Peyer's patch (tissue), 4 donors: Measurements from ENCODE around the gene HSPA4. TPM values are rescaled to one million over a fixed set of nuclear protein-coding genes. Genes with fewer than 3 reads are reported as not detected.

Experiments
- DNase-seq, 3 donors: peaks; one replicate each; pipeline ENCODE4 v3.0.0-alpha.2; 2017 to 2019
- H3K27ac ChIP-seq, 4 donors: fragments of 200-600 bp; sonication (generic); one replicate each; pipeline ENCODE4 v1.5.1; 2016 to 2019
- H3K27me3 ChIP-seq, 2 donors: fragments of 200-600 bp; sonication (generic); one replicate each; pipeline ENCODE4 v1.5.1; 2019
- H3K36me3 ChIP-seq, 3 donors: fragments of 200-600 bp; sonication (generic); one replicate each; pipeline ENCODE4 v1.5.1; 2016 to 2019
- H3K4me1 ChIP-seq, 4 donors: fragments of 200-600 bp; sonication (generic); one replicate each; pipeline ENCODE4 v1.5.1; 2016 to 2019
- H3K4me3 ChIP-seq, 4 donors: fragments of 200-600 bp; sonication (generic); 1 replicate in 3 of 4; 2 replicates in 1 of 4; pipeline ENCODE4 v1.5.1; 2016 to 2019; ENCODE audit warnings: mild to moderate bottlenecking in 1 of 4
- H3K9me3 ChIP-seq, 4 donors: fragments of 200-600 bp; sonication (generic); one replicate each; pipeline ENCODE4 v1.5.1; 2016 to 2019; ENCODE audit warnings: mild to moderate bottlenecking in 1 of 4
- CTCF ChIP-seq, 6 experiments: fragments of 450-650 bp in 4 of 6; fragments of 200-600 bp in 2 of 6; sonication (generic) in 1 of 6; IDR thresholded peaks; one replicate each; pipeline ENCODE4 v1.5.1; 2017 to 2019; ENCODE audit warnings: antibody characterized with exemption in 6 of 6, mild to moderate bottlenecking in 3 of 6, moderate library complexity in 1 of 6
- POLR2A ChIP-seq, 2 donors: fragments of 450-650 bp; IDR thresholded peaks; one replicate each; pipeline ENCODE4 v1.5.1; 2017; ENCODE audit warnings: antibody characterized with exemption in 2 of 2, mild to moderate bottlenecking in 2 of 2, moderate library complexity in 2 of 2
- total RNA-seq, 4 donors: library from RNA; depleted of rRNA; stranded (reverse); fragments of >200 nt; gene quantifications; one replicate each; pipeline ENCODE4 v1.1.0, GENCODE V29; 2016

The HSPA4 gene
- total RNA-seq, 4 donors from 2014 or later: 18.0 to 78.4 (median 41.4) TPM

GRCh38 chr5:133144245-133144981 lies 92.6 kb downstream of the HSPA4 start:
- H3K27ac ChIP-seq: no peak overlapping the region
- H3K36me3 ChIP-seq: no peaks in the 10 kb centered on the region
- DNase-seq: no peak
- no peaks in the 10 kb centered on the region for H3K4me1 ChIP-seq
- no peaks in the 10 kb centered on the region for H3K9me3 ChIP-seq
- TF ChIP-seq CTCF (IDR thresholded peaks at IDR 0.05) (no peak), POLR2A (IDR thresholded peaks at IDR 0.05) (no peak)
- no peaks in the 10 kb centered on the region for H3K27me3 ChIP-seq
- H3K4me3 ChIP-seq: no peak overlapping the region

GRCh38 chr5:133145436-133146170 lies 93.8 kb downstream of the HSPA4 start:
- Histone ChIP-seq H3K27me3 (no peaks in the 10 kb centered on the region), H3K4me3 (no peak overlapping the region), H3K9me3 (no peaks in the 10 kb centered on the region), H3K36me3 (no peaks in the 10 kb centered on the region), H3K4me1 (no peaks in the 10 kb centered on the region), H3K27ac (no peak overlapping the region)
- TF ChIP-seq CTCF (IDR thresholded peaks at IDR 0.05) (no peak), POLR2A (IDR thresholded peaks at IDR 0.05) (no peak)
- no peak for DNase-seq

GRCh38 chr5:133147411-133147810 lies 95.6 kb downstream of the HSPA4 start:
- H3K4me1 ChIP-seq: no peaks in the 10 kb centered on the region
- no peak for DNase-seq
- no peak overlapping the region for H3K4me3 ChIP-seq
- H3K27me3 ChIP-seq: no peaks in the 10 kb centered on the region
- no peaks in the 10 kb centered on the region for H3K36me3 ChIP-seq
- TF ChIP-seq POLR2A (IDR thresholded peaks at IDR 0.05): no peak
- no peak for TF ChIP-seq CTCF (IDR thresholded peaks at IDR 0.05)
- no peak overlapping the region for H3K27ac ChIP-seq
- H3K9me3 ChIP-seq: no peaks in the 10 kb centered on the region

- H3K4me1 ChIP-seq: no peaks in the 10 kb centered on the region
- no peaks in the 10 kb centered on the region for H3K36me3 ChIP-seq
- no peak overlapping the region for H3K4me3 ChIP-seq
- no peak for TF ChIP-seq CTCF (IDR thresholded peaks at IDR 0.05)
- no peak for TF ChIP-seq POLR2A (IDR thresholded peaks at IDR 0.05)
- no peaks in the 10 kb centered on the region for H3K9me3 ChIP-seq
- DNase-seq: no peak
- H3K27ac ChIP-seq: no peak overlapping the region
- no peaks in the 10 kb centered on the region for H3K27me3 ChIP-seq
Observed at GRCh38 chr5:133147815-133148567, 96.2 kb downstream of the HSPA4 start.

- no peak overlapping the region for H3K27ac ChIP-seq
- no peak for TF ChIP-seq POLR2A (IDR thresholded peaks at IDR 0.05)
- TF ChIP-seq CTCF (IDR thresholded peaks at IDR 0.05): no peak
- no peaks in the 10 kb centered on the region for H3K9me3 ChIP-seq
- H3K4me3 ChIP-seq: no peak overlapping the region
- DNase-seq: no peak
- no peaks in the 10 kb centered on the region for H3K4me1 ChIP-seq
- no peaks in the 10 kb centered on the region for H3K36me3 ChIP-seq
- no peaks in the 10 kb centered on the region for H3K27me3 ChIP-seq
Observed at GRCh38 chr5:133149345-133149744, 97.5 kb downstream of the HSPA4 start.
